Measurements from ENCODE around the gene KRT86.

The KRT86 gene

DNA sequence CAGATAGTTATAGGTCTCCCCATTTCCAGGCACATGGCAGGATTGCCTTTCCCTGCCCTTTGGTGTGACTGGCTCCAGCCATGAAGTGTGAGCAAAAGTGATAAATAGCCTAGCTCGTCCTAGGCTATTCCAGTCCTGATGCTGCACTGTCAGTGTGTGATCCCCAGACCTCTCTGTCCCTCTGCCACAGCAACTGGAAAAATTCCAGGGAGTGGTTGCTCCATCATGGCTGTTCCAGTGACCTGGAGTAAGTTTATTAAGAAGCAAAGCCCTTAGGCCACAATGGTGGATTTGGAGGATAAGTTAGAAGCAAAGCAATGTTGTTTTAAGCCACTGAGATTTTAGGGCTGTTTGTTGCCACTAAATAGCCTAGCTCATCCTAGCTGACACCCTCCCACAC lies 56.6 kb downstream of the KRT86 start:
- no peaks in the 10 kb centered on the region for H3K27me3 ChIP-seq (ENCODE audit: control insufficient read depth, insufficient read depth, low read length)
- no peak overlapping the region for H3K9ac ChIP-seq (ENCODE audit: low read depth, low read length)
- no peaks in the 10 kb centered on the region for H3K9me3 ChIP-seq (ENCODE audit: control insufficient read depth, insufficient read depth, low read length)
- H3K4me1 ChIP-seq (ENCODE audit: control insufficient read depth, insufficient read depth, low read length): peaks cover 4% of the 10 kb centered on the region
- H3K36me3 ChIP-seq (ENCODE audit: control insufficient read depth, insufficient read depth, low read length): no peaks in the 10 kb centered on the region
- H3K4me3 ChIP-seq (ENCODE audit: low read depth, low read length): no peak overlapping the region

DNA sequence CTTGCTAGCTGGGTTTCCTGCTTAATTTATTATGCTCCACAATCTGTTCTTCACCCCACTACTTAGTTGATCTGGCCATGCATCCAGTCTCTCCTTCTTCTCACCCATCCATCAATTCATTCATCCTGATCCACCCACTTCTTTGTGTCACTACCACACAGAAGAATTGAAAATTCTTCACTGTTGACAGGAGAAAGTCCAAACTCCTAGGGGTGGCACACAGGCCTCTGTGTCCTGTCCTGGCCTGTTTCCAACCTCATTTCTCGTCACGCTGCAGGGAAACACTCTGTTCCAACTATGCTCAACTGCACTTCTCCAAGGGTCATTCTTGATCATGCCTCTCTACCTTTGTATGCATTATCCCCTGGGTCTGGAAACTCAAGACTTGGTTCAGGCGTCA lies 57.4 kb downstream of the KRT86 start:
- no peaks in the 10 kb centered on the region for H3K27me3 ChIP-seq (ENCODE audit: control insufficient read depth, insufficient read depth, low read length)

DNA sequence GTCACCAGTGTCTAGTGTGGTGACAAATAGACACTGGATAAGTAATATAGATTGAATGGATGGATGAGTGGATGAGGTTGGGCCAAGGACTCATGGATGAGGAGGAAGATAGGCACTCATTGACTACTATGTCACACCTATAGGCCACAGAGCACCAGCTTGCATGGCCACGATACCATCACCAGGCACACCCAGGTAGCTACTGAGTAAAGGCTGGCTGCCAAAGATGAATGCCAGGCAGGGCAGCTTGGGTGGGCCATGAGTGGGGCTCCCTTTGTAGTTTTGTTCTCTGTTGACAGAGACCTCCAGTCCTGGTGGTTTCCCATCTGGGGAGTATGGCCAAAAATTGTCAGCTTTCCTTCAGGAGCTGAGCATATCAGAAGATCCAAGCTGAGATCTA lies 57.9 kb downstream of the KRT86 start:
- H3K4me1 ChIP-seq (ENCODE audit: control insufficient read depth, insufficient read depth, low read length): peaks cover 4% of the 10 kb centered on the region
- H3K27me3 ChIP-seq (ENCODE audit: control insufficient read depth, insufficient read depth, low read length): no peaks in the 10 kb centered on the region
- H3K9me3 ChIP-seq (ENCODE audit: control insufficient read depth, insufficient read depth, low read length): no peaks in the 10 kb centered on the region
- no peak overlapping the region for H3K9ac ChIP-seq (ENCODE audit: low read depth, low read length)
- H3K36me3 ChIP-seq (ENCODE audit: control insufficient read depth, insufficient read depth, low read length): no peaks in the 10 kb centered on the region
- H3K4me3 ChIP-seq (ENCODE audit: low read depth, low read length): no peak overlapping the region

More for the DNA sequence above, 57.4 kb downstream of the KRT86 start:
- Histone ChIP-seq H3K9me3 (ENCODE audit: control insufficient read depth, insufficient read depth, low read length) (no peaks in the 10 kb centered on the region), H3K36me3 (ENCODE audit: control insufficient read depth, insufficient read depth, low read length) (no peaks in the 10 kb centered on the region), H3K4me1 (ENCODE audit: control insufficient read depth, insufficient read depth, low read length) (peaks cover 4% of the 10 kb centered on the region), H3K9ac (ENCODE audit: low read depth, low read length) (no peak overlapping the region), H3K4me3 (ENCODE audit: low read depth, low read length) (no peak overlapping the region)

DNA sequence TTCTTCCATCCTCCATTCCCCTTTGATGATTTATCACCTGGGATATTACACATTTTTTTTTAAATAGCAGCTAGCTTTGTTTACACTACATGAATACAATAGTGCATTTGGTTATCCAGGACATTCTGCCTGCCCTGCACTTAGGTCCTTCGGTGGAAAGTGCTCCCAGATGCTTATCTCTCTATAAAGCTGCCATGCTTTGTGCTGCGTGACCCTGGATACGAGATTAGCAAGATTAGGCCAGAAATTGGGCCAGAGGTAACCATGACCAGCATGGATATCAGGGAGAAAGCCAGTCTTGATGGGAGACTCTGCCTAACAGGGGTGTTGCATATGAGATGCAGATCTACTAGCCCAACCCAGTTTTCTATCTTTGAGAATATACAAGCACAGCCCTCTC lies 58.9 kb downstream of the KRT86 start:
- peaks cover 4% of the 10 kb centered on the region for H3K4me1 ChIP-seq (ENCODE audit: control insufficient read depth, insufficient read depth, low read length)
- no peaks in the 10 kb centered on the region for H3K27me3 ChIP-seq (ENCODE audit: control insufficient read depth, insufficient read depth, low read length)
- no peaks in the 10 kb centered on the region for H3K9me3 ChIP-seq (ENCODE audit: control insufficient read depth, insufficient read depth, low read length)
- H3K36me3 ChIP-seq (ENCODE audit: control insufficient read depth, insufficient read depth, low read length): no peaks in the 10 kb centered on the region
- H3K9ac ChIP-seq (ENCODE audit: low read depth, low read length): no peak overlapping the region
- no peak overlapping the region for H3K4me3 ChIP-seq (ENCODE audit: low read depth, low read length)

DNA sequence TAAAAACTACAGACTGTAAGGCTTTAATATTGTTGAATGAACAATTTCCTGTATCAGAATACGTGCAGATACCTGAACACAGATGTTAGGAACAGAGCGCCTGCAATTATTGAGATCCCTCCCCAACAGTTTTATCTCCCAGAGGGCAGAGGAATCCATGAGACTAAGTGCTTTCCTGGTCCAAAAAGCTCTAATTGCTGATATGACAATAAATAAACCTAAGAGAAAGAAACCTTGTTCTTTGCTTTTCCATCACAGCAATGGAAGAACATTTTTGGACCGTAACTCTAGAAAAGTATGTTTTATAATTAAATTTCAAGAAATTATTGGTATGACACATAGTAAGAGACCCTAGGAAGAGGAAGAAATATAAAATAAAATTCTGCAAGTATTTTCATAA lies 59.7 kb downstream of the KRT86 start:
- H3K9ac ChIP-seq (ENCODE audit: low read depth, low read length): no peak overlapping the region
- H3K9me3 ChIP-seq (ENCODE audit: control insufficient read depth, insufficient read depth, low read length): no peaks in the 10 kb centered on the region
- no peaks in the 10 kb centered on the region for H3K27me3 ChIP-seq (ENCODE audit: control insufficient read depth, insufficient read depth, low read length)
- H3K4me3 ChIP-seq (ENCODE audit: low read depth, low read length): no peak overlapping the region
- H3K36me3 ChIP-seq (ENCODE audit: control insufficient read depth, insufficient read depth, low read length): no peaks in the 10 kb centered on the region
- H3K4me1 ChIP-seq (ENCODE audit: control insufficient read depth, insufficient read depth, low read length): peaks cover 4% of the 10 kb centered on the region

DNA sequence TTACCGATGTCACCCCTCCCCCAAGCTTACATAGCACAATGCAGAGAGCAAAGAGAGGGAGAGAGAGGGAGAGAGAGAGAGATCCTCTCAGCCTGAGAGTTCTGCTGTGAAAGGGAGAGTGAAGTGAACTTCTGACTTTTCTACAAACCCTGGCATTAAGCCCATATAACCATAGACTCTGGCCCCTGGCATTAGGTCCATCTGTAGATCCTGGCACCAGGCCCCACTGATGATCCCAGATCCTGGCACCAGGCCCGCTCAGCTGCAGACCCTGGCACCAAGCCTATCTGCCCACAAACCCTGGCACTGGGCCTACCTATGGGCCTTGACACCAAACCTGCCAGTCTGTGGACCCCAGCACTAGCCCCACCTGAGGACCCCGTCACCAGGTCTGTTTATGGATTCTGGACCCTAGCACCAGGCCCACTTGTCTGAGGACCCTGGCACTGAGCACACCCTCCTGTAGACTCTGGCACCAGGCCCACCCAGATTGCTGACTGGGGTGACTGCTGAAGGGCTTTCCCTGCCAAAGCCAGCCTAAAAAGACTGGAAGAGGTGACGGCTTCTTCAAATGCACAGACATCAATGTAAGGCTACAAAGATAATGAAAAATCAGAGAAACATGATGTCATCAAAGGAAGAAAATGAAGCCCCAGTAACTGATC lies 61.3 kb downstream of the KRT86 start:
- Histone ChIP-seq H3K4me3 (ENCODE audit: low read depth, low read length) (no peak overlapping the region), H3K4me1 (ENCODE audit: control insufficient read depth, insufficient read depth, low read length) (peaks cover 4% of the 10 kb centered on the region), H3K9ac (ENCODE audit: low read depth, low read length) (no peak overlapping the region), H3K27me3 (ENCODE audit: control insufficient read depth, insufficient read depth, low read length) (no peaks in the 10 kb centered on the region), H3K36me3 (ENCODE audit: control insufficient read depth, insufficient read depth, low read length) (no peaks in the 10 kb centered on the region), H3K9me3 (ENCODE audit: control insufficient read depth, insufficient read depth, low read length) (no peaks in the 10 kb centered on the region)

DNA sequence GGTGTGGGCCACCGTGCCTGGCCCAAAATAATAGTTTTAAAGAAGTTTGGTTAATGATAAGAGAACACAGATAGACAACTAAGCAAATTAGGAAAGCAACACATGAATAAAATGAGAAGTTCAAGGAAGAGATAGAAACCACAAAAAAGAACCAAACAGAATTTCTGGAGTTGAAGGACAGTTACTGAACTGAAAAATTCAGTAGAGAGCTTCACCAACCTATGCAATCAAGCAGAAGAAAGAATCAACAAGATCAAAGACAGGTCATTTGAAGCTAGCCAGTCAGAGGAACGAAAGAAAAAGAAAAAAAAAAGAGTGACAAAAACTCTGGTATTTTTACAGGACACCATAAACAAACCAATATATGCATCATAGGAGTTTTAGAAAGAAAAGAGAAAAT lies 62.2 kb downstream of the KRT86 start:
- H3K4me1 ChIP-seq (ENCODE audit: control insufficient read depth, insufficient read depth, low read length): peaks cover 4% of the 10 kb centered on the region
- H3K27me3 ChIP-seq (ENCODE audit: control insufficient read depth, insufficient read depth, low read length): no peaks in the 10 kb centered on the region
- no peaks in the 10 kb centered on the region for H3K9me3 ChIP-seq (ENCODE audit: control insufficient read depth, insufficient read depth, low read length)
- no peaks in the 10 kb centered on the region for H3K36me3 ChIP-seq (ENCODE audit: control insufficient read depth, insufficient read depth, low read length)
- no peak overlapping the region for H3K9ac ChIP-seq (ENCODE audit: low read depth, low read length)
- no peak overlapping the region for H3K4me3 ChIP-seq (ENCODE audit: low read depth, low read length)

DNA sequence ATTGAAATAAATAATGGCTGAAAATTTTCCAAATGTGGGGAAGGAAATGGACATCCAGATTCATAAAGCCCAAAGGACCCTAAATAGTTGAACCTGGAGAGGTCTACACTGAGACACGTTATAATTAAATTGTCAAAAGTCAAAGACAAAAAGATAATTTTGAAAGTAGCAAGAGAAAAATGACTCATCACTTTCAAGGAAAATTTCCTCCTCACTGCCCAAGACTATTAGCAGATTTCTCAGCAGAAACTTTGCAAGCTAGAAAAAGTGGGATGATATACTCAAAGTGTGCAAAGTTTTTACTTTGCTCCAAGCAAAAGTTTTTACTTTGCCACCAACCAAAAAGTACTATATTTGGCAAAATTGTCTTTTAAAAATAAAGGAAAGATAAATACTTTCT lies 62.6 kb downstream of the KRT86 start:
- Histone ChIP-seq H3K4me3 (ENCODE audit: low read depth, low read length) (no peak overlapping the region), H3K9me3 (ENCODE audit: control insufficient read depth, insufficient read depth, low read length) (no peaks in the 10 kb centered on the region), H3K36me3 (ENCODE audit: control insufficient read depth, insufficient read depth, low read length) (no peaks in the 10 kb centered on the region), H3K4me1 (ENCODE audit: control insufficient read depth, insufficient read depth, low read length) (peaks cover 4% of the 10 kb centered on the region), H3K27me3 (ENCODE audit: control insufficient read depth, insufficient read depth, low read length) (no peaks in the 10 kb centered on the region), H3K9ac (ENCODE audit: low read depth, low read length) (no peak overlapping the region)

DNA sequence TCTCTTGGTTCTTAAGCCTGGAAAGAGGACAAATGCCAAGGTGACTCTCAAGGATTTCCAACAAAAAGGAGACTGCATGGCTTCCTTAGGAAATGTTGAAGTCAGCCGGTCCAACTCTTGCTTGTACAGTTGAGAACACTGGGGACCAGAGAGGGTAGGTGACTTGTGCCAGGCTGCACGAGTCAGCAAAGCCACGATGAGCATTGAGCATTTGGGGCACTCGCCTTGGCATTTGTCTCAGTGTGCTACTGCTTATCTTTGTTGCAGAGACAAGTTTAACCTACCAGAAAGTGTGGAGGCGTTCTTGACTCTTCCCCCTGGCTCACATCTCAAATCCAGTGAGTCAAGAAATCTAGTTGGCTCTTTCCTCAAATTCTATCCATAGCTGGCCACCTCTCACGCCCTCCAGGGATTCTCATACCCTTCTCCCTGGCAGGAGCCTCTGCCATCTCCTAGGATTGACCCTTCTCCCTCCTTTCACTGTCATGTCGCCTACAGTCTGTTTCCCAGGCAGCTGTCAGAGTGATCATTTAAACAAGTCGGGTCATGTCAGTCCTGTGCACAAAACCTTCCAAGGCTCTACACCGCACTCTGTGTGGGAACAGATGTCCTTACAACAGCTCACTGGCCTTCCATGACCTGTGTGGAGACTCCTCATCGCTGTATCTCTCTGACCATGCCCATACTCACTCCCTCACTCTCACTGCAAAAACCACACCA lies 64.0 kb downstream of the KRT86 start:
- Histone ChIP-seq H3K27me3 (ENCODE audit: control insufficient read depth, insufficient read depth, low read length) (no peaks in the 10 kb centered on the region), H3K4me1 (ENCODE audit: control insufficient read depth, insufficient read depth, low read length) (peaks cover 4% of the 10 kb centered on the region), H3K9me3 (ENCODE audit: control insufficient read depth, insufficient read depth, low read length) (no peaks in the 10 kb centered on the region), H3K36me3 (ENCODE audit: control insufficient read depth, insufficient read depth, low read length) (no peaks in the 10 kb centered on the region), H3K4me3 (ENCODE audit: low read depth, low read length) (no peak overlapping the region), H3K9ac (ENCODE audit: low read depth, low read length) (no peak overlapping the region)

DNA sequence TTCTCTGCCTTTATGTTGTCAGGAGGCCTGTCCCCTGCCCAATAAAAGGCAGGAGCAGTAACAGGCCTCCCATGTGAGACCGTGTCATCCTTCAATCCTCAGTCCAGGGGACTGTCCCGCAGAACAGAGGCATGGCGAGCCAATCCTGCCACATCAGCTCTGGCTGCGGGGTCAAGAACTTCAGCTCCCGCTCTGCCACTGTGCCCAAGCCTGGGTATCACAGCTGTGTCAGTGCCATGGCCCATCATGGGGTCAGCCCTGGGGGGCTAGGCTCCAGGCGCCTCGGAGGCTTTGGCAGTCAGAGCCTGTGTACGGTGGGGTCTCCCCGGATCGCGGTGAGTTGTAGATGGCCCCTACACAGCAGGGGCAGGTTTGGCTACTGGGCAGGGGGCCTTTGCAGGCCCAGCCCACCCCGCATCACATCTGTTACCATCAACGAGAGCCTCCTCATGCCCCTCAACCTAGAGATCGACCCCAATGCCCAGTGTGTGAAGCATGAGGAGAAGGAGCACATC lies 66.7 kb downstream of the KRT86 start:
- no peak overlapping the region for H3K9ac ChIP-seq (ENCODE audit: low read depth, low read length)
- no peaks in the 10 kb centered on the region for H3K36me3 ChIP-seq (ENCODE audit: control insufficient read depth, insufficient read depth, low read length)
- H3K4me3 ChIP-seq (ENCODE audit: low read depth, low read length): no peak overlapping the region
- no peaks in the 10 kb centered on the region for H3K4me1 ChIP-seq (ENCODE audit: control insufficient read depth, insufficient read depth, low read length)
- no peaks in the 10 kb centered on the region for H3K9me3 ChIP-seq (ENCODE audit: control insufficient read depth, insufficient read depth, low read length)
- H3K27me3 ChIP-seq (ENCODE audit: control insufficient read depth, insufficient read depth, low read length): no peaks in the 10 kb centered on the region

DNA sequence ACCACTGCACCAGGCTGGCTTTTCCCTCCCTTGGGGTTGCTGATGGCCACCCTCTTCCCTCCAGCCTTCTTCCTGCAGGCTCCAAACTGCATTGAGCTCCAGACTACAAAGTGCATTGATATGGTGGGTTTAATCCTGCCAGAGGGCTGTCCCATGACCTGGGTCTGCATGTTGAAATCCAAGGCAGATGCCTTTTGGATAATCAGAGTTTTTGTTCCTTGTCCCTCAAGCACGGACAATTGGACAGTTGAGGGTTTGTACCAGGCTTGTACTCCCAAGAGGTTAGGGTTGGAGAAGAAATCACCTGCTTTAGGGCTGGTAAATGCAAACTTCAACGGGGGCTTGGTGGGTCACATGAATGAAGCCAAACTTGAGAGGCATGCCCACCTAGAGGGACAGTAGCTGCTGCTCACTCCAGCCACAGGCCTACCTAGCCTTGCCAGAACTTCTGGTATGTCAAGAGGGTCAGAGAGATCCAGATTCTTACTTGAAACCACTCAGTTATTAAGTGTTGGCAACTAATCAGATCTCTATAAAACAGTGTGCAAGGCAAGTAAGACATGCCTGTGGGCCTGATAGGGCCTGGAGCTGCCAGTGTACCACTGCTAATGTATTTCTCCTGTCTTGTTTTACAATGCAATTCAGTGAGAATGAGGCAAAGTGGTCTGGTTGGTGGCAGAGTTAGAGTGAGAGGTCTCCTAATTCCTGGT lies 68.5 kb downstream of the KRT86 start:
- Histone ChIP-seq H3K4me3 (ENCODE audit: low read depth, low read length) (no peak overlapping the region), H3K9me3 (ENCODE audit: control insufficient read depth, insufficient read depth, low read length) (no peaks in the 10 kb centered on the region), H3K9ac (ENCODE audit: low read depth, low read length) (no peak overlapping the region), H3K4me1 (ENCODE audit: control insufficient read depth, insufficient read depth, low read length) (no peaks in the 10 kb centered on the region), H3K36me3 (ENCODE audit: control insufficient read depth, insufficient read depth, low read length) (no peaks in the 10 kb centered on the region), H3K27me3 (ENCODE audit: control insufficient read depth, insufficient read depth, low read length) (no peaks in the 10 kb centered on the region)

DNA sequence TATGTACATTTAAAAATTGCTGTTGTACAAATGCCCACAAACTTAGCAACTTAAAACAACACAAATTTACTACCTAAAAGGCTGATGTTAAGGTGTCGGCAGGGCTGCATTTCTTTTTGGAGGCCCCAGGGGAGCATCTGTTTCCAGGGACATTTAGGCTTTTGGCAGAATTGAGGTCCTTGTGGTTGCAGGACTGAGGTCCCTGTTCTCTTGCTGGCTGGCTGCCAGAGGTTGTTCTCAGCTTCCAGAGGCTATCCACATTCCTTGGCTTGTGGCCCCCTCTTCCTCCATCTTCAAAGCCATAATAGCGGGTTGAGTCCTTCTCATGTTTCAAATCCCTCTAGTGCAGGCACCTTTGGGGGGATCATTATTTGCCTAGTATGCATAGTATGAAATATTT lies 69.1 kb downstream of the KRT86 start:
- Histone ChIP-seq H3K36me3 (ENCODE audit: control insufficient read depth, insufficient read depth, low read length) (no peaks in the 10 kb centered on the region), H3K9me3 (ENCODE audit: control insufficient read depth, insufficient read depth, low read length) (no peaks in the 10 kb centered on the region), H3K9ac (ENCODE audit: low read depth, low read length) (no peak overlapping the region), H3K27me3 (ENCODE audit: control insufficient read depth, insufficient read depth, low read length) (no peaks in the 10 kb centered on the region), H3K4me3 (ENCODE audit: low read depth, low read length) (no peak overlapping the region), H3K4me1 (ENCODE audit: control insufficient read depth, insufficient read depth, low read length) (no peaks in the 10 kb centered on the region)
